Measurements from ENCODE around the gene DPAGT1.
A peak's percentile ranks its signal among the peaks of the same experiment; 100 is the strongest.
"Not testable (repeated sequence)": the region's sequence is repeated elsewhere in the genome, so short reads cannot be mapped to it uniquely, and the experiment has no call there.

Gene DPAGT1

DNA sequence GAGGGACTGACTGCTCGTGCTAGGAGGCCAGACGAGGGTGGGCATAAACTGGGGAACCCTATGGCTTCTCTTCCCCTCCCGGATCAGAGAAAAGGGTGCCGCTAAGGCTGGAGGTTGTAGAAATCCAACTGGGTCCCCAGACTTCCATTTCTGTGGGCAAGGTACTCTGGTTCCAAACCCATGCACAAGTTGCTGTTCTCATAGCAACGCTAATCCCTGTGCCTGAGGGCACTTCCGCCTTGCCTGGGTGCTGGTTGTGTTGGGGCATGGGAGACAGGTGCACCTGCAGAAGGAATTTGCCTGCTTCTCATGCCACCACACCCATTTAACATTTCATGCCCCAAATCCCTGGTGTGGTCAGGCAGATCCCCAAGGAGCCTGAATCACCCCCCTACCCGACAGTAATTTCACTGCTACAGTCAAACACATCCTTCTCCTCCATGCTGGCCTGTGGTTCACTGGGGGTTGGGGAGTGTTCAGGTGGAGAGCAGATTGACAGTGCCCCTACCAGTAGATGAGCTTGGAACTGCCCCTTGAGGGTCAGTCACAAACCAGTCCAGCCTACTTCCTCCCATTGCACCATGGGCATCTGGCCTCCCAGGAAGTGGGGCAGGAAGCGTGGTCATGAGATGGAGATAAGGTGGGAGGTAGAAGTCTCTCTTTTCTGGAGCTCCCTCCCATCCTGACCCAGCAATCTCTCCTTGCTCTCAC is 6.6 kb upstream of the DPAGT1 start:
- peak overlapping the region; percentile 63 for H3K27ac ChIP-seq

DNA sequence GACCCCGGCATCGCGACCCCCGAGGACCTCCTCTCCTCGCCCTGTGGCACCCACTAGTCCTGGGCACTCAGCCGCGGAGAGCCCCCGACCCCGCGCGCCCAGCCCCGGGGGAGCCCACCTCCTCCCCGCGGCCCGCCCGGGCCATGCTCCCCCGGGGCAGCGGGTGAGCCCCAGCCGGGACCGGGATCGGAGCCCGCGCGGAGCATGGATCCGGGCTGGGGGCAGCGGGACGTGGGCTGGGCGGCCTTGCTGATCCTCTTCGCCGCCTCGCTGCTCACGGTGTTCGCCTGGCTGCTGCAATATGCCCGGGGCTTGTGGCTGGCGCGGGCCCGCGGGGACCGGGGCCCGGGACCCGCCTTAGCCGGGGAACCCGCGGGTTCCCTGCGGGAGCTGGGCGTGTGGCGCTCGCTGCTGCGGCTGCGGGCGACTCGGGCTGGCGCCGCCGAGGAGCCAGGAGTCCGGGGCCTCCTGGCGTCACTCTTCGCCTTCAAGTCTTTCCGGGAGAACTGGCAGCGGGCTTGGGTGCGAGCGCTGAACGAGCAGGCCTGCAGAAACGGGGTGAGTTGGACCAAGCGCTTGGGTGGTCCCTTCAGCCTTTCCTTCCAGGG is 6.0 kb upstream of the DPAGT1 start:
- H3K4me3 ChIP-seq, result peak overlapping the region; percentile 91
- H3K4me1 ChIP-seq, result peaks cover 61% of the 10 kb centered on the region
- H3K27ac ChIP-seq, result peak overlapping the region; percentile 63
- peaks cover 31% of the 10 kb centered on the region for H3K36me3 ChIP-seq
- H3K9ac ChIP-seq, result peak overlapping the region; percentile 88
- no peak for TF ChIP-seq Cebpa-rat (IDR thresholded peaks at IDR 0.05)
- peak overlapping the region; percentile 99 for H3K4me2 ChIP-seq
- no peaks in the 10 kb centered on the region for H3K27me3 ChIP-seq
- peaks cover 18% of the 10 kb centered on the region; the same call in 1 of the 2 replicates for H4K20me1 ChIP-seq
- no peaks in the 10 kb centered on the region for H3K9me3 ChIP-seq

More for the DNA sequence above, 6.6 kb upstream of the DPAGT1 start:
- peak overlapping the region; percentile 99 for H3K4me2 ChIP-seq
- H4K20me1 ChIP-seq, result peaks cover 18% of the 10 kb centered on the region; the same call in 1 of the 2 replicates
- TF ChIP-seq Cebpa-rat (IDR thresholded peaks at IDR 0.05), result no peak
- peak overlapping the region; percentile 91 for H3K4me3 ChIP-seq
- peak overlapping the region; percentile 88 for H3K9ac ChIP-seq
- H3K27me3 ChIP-seq, result no peaks in the 10 kb centered on the region
- no peaks in the 10 kb centered on the region for H3K9me3 ChIP-seq
- peaks cover 55% of the 10 kb centered on the region for H3K4me1 ChIP-seq
- H3K36me3 ChIP-seq, result peaks cover 37% of the 10 kb centered on the region

GRCh38 chr11:119106564-119107537 is 5.2 kb upstream of the DPAGT1 start, which contains the start of gene C2CD2L:
C2CD2L (plus strand) TSS chr11:119107344; CDS start chr11:119107742, 398 bp downstream.
- Histone ChIP-seq H3K9me3 (no peaks in the 10 kb centered on the region), H3K27ac (peak within 1 kb of the TSS; percentile 63), H3K4me1 (peaks cover 65% of the 10 kb centered on the region)

DNA sequence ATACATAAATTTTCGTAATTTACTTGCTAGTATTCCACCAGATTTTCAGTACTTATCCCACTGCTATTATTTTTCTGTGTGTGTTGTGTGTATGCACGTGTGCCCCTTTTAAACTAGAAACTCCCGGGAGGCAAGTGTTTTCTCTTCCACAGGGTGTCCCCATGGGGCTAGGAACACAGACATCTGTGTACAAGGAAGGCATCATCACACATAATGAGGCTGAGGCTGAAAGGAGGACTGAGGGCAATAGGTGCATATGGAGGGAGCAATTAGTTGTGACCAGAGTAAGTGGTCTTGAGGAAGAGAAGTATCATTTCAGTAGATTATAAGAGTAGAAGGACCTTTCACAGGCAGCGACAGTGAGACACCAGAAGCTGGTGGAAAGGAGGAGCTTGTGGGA is 2.1 kb upstream of the DPAGT1 start:
- peak overlapping the region; percentile 91 for H3K4me2 ChIP-seq
- 0 out of 2 replicates have a peak overlapping the region, but pooled peaks have one; percentile 51 for H3K9ac ChIP-seq
- H3K4me3 ChIP-seq, result no peak overlapping the region
- no peaks in the 10 kb centered on the region for H3K27me3 ChIP-seq
- H3K27ac ChIP-seq, result 0 out of 2 replicates have a peak overlapping the region, but pooled peaks have one; percentile 18
- peaks cover 70% of the 10 kb centered on the region for H3K4me1 ChIP-seq
- peaks cover 6% of the 10 kb centered on the region; the same call in 1 of the 2 replicates for H3K36me3 ChIP-seq
- no peaks in the 10 kb centered on the region for H3K9me3 ChIP-seq
- H4K20me1 ChIP-seq, result peaks cover 12% of the 10 kb centered on the region; the same call in 1 of the 2 replicates
- TF ChIP-seq Cebpa-rat (IDR thresholded peaks at IDR 0.05), result no peak

More at GRCh38 chr11:119106564-119107537, 5.2 kb upstream of the DPAGT1 start, which contains the start of gene C2CD2L:
- Histone ChIP-seq H3K27me3 (no peaks in the 10 kb centered on the region), H3K9ac (peak within 1 kb of the TSS; percentile 88), H3K4me3 (peak within 1 kb of the TSS; percentile 91), H3K36me3 (peaks cover 23% of the 10 kb centered on the region), H3K4me2 (peak within 1 kb of the TSS; percentile 99), H4K20me1 (peaks cover 18% of the 10 kb centered on the region; the same call in 1 of the 2 replicates)
- no peak for TF ChIP-seq Cebpa-rat (IDR thresholded peaks at IDR 0.05)

GRCh38 chr11:119103161-119103664 is 1.6 kb upstream of the DPAGT1 start:
- not testable (repeated sequence) for H4K20me1 ChIP-seq, H3K9me3 ChIP-seq, H3K27me3 ChIP-seq
- H3K27ac ChIP-seq, result peak overlapping the region; percentile 94; the same call in 1 of the 2 replicates
- peaks cover 65% of the 10 kb centered on the region for H3K4me1 ChIP-seq
- H3K4me2 ChIP-seq, result peak overlapping the region; percentile 91
- peaks cover 11% of the 10 kb centered on the region for H3K36me3 ChIP-seq
- peak overlapping the region; percentile 88 for H3K4me3 ChIP-seq
- H3K9ac ChIP-seq, result 0 out of 2 replicates have a peak overlapping the region, but pooled peaks have one; percentile 32

DNA sequence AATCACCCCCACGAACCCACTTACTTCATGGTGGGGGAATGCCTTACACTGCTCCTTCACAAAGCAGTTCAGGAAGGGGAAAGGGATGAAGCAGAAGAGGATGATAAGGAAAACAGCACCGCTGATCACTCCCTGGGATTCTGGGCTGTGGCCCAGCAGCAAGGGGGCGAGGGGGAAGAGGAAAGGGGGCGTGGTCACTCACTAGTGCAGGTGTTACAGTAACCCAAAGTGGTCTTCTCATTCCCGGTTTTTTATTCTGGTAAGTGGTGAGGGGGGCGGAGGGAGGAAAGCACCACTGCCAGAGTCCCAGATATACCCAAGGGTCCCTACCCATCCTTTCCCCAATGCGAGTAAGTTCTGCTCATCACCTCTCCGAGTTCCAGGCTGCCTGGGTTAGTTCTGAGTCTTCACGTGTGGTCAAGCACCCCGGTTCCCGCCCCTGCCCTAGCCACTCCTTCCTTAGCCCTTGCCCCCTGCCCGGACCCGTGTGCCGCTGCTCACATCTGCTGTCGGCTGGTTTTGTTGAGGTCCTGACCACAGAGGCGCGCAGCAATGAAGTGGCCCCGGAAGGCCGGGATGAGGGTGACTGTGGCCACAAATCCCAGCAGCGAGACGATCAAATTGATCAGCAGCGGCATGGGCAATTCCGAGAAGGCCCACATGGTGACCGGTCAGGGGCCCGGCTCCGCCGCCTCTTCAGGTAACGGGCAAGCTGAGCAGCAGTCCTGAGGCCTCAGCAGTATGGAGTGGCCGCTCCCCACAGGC is 477 bp downstream of the DPAGT1 start:
- Histone ChIP-seq H3K4me3 (peak overlapping the region; percentile 88), H3K9ac (peak overlapping the region; percentile 84), H3K4me2 (peak overlapping the region; percentile 91), H3K4me1 (peaks cover 63% of the 10 kb centered on the region), H4K20me1 (no peaks in the 10 kb centered on the region), H3K27me3 (no peaks in the 10 kb centered on the region), H3K27ac (peak overlapping the region; percentile 94), H3K36me3 (peaks cover 32% of the 10 kb centered on the region), H3K9me3 (no peaks in the 10 kb centered on the region)
- no peak for TF ChIP-seq Cebpa-rat (IDR thresholded peaks at IDR 0.05)

- no peak for TF ChIP-seq Cebpa-rat (IDR thresholded peaks at IDR 0.05)
- no peaks in the 10 kb centered on the region for H3K27me3 ChIP-seq
- H3K27ac ChIP-seq, result peak overlapping the region; percentile 94; the same call in 1 of the 2 replicates
- H3K36me3 ChIP-seq, result peaks cover 33% of the 10 kb centered on the region
- no peaks in the 10 kb centered on the region for H3K9me3 ChIP-seq
- H4K20me1 ChIP-seq, result no peaks in the 10 kb centered on the region
- peak overlapping the region; percentile 91 for H3K4me2 ChIP-seq
- H3K4me3 ChIP-seq, result peak overlapping the region; percentile 88
- peaks cover 65% of the 10 kb centered on the region for H3K4me1 ChIP-seq
- peak overlapping the region; percentile 84 for H3K9ac ChIP-seq
Observed at GRCh38 chr11:119100246-119100970, 1.2 kb downstream of the DPAGT1 start.

DNA sequence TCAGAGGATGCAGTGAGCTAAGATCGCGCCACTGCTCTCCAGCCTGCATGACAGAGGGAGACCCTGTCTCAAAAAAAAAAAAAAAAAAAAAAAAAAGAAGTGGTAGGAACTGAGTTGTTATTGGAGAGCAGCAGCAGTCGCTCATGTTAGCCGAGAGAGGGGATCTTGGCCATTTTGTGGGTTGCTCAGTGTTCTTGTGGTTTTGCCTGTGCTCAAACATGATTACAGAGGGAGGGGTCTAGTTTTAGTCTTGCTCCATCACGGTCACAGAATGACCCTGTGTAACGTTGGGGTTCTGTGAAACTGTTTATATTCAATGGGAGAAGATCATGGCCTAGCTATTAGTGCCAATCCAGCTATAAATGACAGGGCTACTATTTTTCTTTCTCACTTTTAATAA is 1.9 kb downstream of the DPAGT1 start:
- no peaks in the 10 kb centered on the region for H3K27me3 ChIP-seq
- no peaks in the 10 kb centered on the region for H3K9me3 ChIP-seq
- H3K9ac ChIP-seq, result no peak overlapping the region; the same call in 1 of the 2 replicates
- H4K20me1 ChIP-seq, result peaks cover 5% of the 10 kb centered on the region; the same call in 1 of the 2 replicates
- peak overlapping the region; percentile 88; the same call in 1 of the 2 replicates for H3K4me3 ChIP-seq
- no peak overlapping the region for H3K27ac ChIP-seq
- TF ChIP-seq Cebpa-rat (IDR thresholded peaks at IDR 0.05), result no peak
- peaks cover 33% of the 10 kb centered on the region for H3K36me3 ChIP-seq
- peak overlapping the region; percentile 91 for H3K4me2 ChIP-seq
- peaks cover 59% of the 10 kb centered on the region for H3K4me1 ChIP-seq

All from BLaER1 (cell line).